ENCODE data around the gene PCCB. TPM values are rescaled to one million over a fixed set of nuclear protein-coding genes. Genes with fewer than 3 reads are reported as not detected.
"Not testable (repeated sequence)": the region's sequence is repeated elsewhere in the genome, so short reads cannot be mapped to it uniquely, and the experiment has no call there.

The PCCB gene
- total RNA-seq, 4 donors from 2014 or later, result 12.9 to 42.8 (median 17.2) TPM

DNA sequence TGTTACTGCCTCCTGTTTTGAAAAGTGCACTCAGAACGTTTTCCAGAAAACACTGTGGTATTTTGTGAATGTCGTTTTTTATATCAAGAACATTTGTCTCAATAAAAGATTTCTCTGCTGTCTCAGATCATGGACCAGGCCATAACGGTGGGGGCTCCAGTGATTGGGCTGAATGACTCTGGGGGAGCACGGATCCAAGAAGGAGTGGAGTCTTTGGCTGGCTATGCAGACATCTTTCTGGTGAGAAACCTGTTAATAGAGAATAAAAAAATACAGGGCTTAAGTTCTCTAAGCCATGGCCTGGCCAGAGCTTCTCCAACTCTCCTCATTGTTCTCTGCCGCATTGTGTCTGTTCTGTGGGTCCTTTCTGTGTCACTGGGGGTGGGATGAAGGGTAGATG lies 11.7 kb downstream of the PCCB start:
- intact Hi-C loops (cut with DNase I; ENCODE audit: low total_unique reads), result no loop called here
- no peaks in the 10 kb centered on the region for H3K36me3 ChIP-seq

DNA sequence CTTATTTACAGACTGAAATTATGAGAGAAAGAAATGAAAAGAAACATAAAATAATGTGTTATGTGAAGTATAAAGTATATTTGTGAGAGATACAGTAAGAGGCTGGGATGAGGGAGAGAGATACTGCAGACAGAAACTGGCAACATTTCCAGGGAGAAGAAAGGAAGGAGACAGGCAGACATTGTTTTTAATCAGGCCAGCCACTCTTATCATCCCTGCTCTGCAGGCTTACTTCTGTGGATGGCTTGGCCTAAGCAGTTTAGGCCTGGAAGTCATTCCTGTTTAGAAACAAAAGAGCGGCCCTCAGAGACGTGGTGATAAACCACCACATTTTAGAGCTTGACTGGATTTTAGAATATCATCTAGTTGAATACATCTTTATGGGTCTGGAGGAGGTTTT lies 12.4 kb downstream of the PCCB start:
- Histone ChIP-seq H3K36me3 (no peaks in the 10 kb centered on the region), H3K4me1 (no peaks in the 10 kb centered on the region), H3K4me3 (no peak overlapping the region), H3K27me3 (no peaks in the 10 kb centered on the region), H3K9me3 (no peaks in the 10 kb centered on the region), H3K27ac (no peak overlapping the region)
- DNase-seq, result no peak
- TF ChIP-seq, protein P1, sequence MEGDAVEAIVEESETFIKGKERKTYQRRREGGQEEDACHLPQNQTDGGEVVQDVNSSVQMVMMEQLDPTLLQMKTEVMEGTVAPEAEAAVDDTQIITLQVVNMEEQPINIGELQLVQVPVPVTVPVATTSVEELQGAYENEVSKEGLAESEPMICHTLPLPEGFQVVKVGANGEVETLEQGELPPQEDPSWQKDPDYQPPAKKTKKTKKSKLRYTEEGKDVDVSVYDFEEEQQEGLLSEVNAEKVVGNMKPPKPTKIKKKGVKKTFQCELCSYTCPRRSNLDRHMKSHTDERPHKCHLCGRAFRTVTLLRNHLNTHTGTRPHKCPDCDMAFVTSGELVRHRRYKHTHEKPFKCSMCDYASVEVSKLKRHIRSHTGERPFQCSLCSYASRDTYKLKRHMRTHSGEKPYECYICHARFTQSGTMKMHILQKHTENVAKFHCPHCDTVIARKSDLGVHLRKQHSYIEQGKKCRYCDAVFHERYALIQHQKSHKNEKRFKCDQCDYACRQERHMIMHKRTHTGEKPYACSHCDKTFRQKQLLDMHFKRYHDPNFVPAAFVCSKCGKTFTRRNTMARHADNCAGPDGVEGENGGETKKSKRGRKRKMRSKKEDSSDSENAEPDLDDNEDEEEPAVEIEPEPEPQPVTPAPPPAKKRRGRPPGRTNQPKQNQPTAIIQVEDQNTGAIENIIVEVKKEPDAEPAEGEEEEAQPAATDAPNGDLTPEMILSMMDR (IDR thresholded peaks at IDR 0.05), result no peak
- no peak for TF ChIP-seq POLR2A (IDR thresholded peaks at IDR 0.05)
- intact Hi-C loops (cut with DNase I; ENCODE audit: low total_unique reads), result no loop called here

More for the DNA sequence above, 11.7 kb downstream of the PCCB start:
- Histone ChIP-seq H3K4me1 (no peaks in the 10 kb centered on the region), H3K27ac (no peak overlapping the region), H3K4me3 (no peak overlapping the region), H3K9me3 (no peaks in the 10 kb centered on the region), H3K27me3 (no peaks in the 10 kb centered on the region)
- TF ChIP-seq POLR2A (IDR thresholded peaks at IDR 0.05), result no peak
- TF ChIP-seq, protein P1 (IDR thresholded peaks at IDR 0.05), result no peak
- no peak for DNase-seq

DNA sequence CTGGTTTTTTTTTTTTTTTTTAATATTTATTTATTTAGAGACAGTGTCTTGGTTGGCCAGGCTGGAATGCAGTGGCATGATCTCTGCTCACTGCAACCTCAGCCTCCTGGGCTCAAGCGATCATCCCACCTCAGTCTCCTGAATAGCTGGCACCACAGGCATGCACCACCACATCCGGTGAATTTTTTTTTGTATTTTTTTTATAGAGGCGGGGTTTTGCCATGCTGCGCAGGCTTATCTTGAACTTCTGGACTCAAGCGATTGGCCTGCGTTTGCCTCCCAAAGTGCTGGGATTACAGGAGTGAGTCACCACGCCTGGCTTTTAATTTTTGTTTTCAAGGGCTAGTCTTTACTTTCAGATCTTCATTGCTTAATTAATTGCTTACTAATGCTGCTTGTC lies 13.1 kb downstream of the PCCB start:
- Histone ChIP-seq H3K9me3 (no peaks in the 10 kb centered on the region), H3K4me3 (no peak overlapping the region), H3K4me1 (no peaks in the 10 kb centered on the region), H3K27ac (no peak overlapping the region), H3K36me3 (no peaks in the 10 kb centered on the region), H3K27me3 (no peaks in the 10 kb centered on the region)
- no peak for DNase-seq
- no peak for TF ChIP-seq POLR2A (IDR thresholded peaks at IDR 0.05)
- TF ChIP-seq, protein P1 (IDR thresholded peaks at IDR 0.05), result no peak
- intact Hi-C loops (cut with DNase I; ENCODE audit: low total_unique reads), result no loop called here

DNA sequence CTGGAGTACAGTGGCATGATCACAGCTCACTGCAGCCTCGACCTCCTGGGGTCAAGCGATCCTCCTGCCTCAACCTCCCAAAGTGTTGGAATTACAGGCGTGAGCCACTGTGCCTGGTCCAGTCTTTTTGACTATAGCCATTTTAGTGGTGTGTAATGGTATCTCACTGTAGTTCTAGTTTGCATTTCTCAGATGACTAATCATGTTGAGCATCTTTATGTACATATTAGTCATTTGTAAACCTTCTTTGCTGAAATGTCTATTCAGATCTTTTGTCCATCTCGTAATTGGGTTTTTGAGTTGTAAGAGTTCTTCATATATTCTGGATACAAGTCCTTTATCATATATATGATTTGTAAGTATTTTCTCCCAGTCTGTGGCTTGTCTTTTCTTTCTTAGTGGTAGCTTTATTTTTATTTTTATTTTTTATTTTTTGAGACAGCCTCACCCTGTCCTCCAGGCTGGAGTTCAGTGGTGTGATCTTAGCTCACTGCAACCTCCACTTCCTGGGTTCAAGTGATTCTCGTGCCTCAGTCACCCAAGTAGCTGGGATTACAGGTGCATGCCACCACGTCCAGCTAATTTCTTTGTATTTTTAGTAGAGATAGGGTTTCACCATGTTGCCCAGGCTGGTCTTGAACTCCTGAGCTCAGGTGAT lies 16.5 kb downstream of the PCCB start:
- DNase-seq; H3K4me1 ChIP-seq; H3K27ac ChIP-seq; H3K4me3 ChIP-seq; H3K9me3 ChIP-seq; intact Hi-C loops (cut with DNase I; ENCODE audit: low total_unique reads); H3K27me3 ChIP-seq; H3K36me3 ChIP-seq: not testable (repeated sequence)

DNA sequence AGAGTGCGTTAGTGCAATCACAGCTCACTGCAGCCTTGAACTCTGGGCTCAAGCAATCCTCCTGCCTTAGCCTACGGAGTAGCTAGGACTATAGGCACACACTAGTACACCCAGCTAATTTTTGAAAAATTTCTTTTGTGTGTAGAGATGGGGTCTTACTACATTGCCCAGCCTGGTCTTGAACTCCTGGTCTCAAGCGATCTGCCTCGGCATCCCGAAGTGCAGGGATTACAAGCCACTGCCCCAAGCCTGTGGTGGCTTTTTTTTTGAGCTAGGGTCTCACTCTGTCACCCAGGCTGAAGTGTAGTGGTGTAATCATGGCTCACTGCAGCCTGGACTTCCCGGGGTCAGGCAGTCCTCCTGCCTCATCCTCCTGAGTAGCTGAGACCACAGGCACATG lies 17.1 kb downstream of the PCCB start:
- H3K4me1 ChIP-seq, result no peaks in the 10 kb centered on the region
- H3K36me3 ChIP-seq, result no peaks in the 10 kb centered on the region
- intact Hi-C loops (cut with DNase I; ENCODE audit: low total_unique reads), result no loop called here
- H3K27ac ChIP-seq, result no peak overlapping the region
- TF ChIP-seq, protein P1 (IDR thresholded peaks at IDR 0.05), result no peak
- no peak for TF ChIP-seq POLR2A (IDR thresholded peaks at IDR 0.05)
- no peaks in the 10 kb centered on the region for H3K9me3 ChIP-seq
- no peak for DNase-seq
- H3K27me3 ChIP-seq, result no peaks in the 10 kb centered on the region
- no peak overlapping the region for H3K4me3 ChIP-seq

DNA sequence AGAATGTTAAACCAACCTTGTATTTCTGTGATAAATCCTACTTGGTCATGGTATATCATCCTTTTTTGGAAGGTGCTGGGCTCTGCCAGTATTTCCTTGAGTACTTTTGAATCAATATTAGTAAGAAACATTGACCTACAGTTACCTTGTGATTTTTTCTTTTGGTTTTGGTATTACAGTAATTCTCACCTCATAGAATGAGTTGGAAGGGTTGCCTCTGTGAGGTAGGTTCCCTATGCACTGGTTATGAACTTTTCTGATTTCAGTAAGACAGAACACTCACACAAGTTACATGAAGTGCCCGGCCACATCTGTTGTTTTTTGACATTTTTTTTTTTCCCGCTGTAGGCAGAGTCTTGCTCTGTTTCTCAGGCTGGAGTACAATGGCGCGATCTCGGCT lies 20.0 kb downstream of the PCCB start:
- no peak for DNase-seq
- intact Hi-C loops (cut with DNase I; ENCODE audit: low total_unique reads), result no loop called here
- H3K27me3 ChIP-seq, result no peaks in the 10 kb centered on the region
- H3K27ac ChIP-seq, result no peak overlapping the region
- H3K4me1 ChIP-seq, result no peaks in the 10 kb centered on the region
- no peaks in the 10 kb centered on the region for H3K9me3 ChIP-seq
- no peak overlapping the region for H3K4me3 ChIP-seq
- TF ChIP-seq POLR2A (IDR thresholded peaks at IDR 0.05), result no peak
- TF ChIP-seq, protein P1 (IDR thresholded peaks at IDR 0.05), result no peak
- H3K36me3 ChIP-seq, result no peaks in the 10 kb centered on the region

DNA sequence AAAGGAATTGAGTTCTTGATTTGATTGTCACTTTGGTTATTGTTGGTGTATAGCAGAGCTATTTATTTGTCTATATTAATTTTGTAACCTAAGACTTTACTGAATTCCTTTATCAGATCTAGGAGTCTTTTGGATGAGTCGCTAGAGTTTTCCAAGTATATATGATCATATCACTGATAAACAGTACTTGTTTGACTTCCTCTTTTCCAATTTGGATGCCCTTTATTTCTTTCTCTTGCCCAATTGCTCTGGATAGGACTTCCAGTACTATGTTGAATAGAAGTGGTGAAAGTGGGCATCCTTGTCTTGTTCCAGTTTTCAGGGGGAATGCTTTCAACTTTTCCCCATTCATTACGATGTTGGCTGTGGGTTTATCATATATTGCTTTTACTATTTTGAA lies 21.5 kb downstream of the PCCB start:
- intact Hi-C loops (cut with DNase I; ENCODE audit: low total_unique reads); H3K4me1 ChIP-seq; H3K4me3 ChIP-seq; DNase-seq; H3K9me3 ChIP-seq; H3K27me3 ChIP-seq; H3K27ac ChIP-seq; H3K36me3 ChIP-seq: not testable (repeated sequence)
